Keratinocyte (primary cell): ENCODE measurements around the gene RTP2.

Source experiments
- EZH2 ChIP-seq: IDR thresholded peaks from one replicate; pipeline ENCODE4 v1.6.1; 2012; ENCODE audit warnings: inconsistent platforms, mild to moderate bottlenecking, low read length, moderate library complexity
- TF ChIP-seq, protein P1 (sequence below), 3 experiments: IDR thresholded peaks in 1 of 3; conservative IDR thresholded peaks in 1 of 3; optimal IDR thresholded peaks in 1 of 3; 2 replicates in 2 of 3; 3 replicates in 1 of 3; pipeline versions ENCODE3 to v1.5.1; 2011; ENCODE audit warnings: low read length in 3 of 3, mild to moderate bottlenecking in 3 of 3, moderate library complexity in 2 of 3, control low read depth in 1 of 3, inconsistent platforms in 1 of 3; ENCODE audit not compliant: insufficient read depth in 2 of 3; ENCODE audit errors: extremely low read depth in 1 of 3

DNA sequence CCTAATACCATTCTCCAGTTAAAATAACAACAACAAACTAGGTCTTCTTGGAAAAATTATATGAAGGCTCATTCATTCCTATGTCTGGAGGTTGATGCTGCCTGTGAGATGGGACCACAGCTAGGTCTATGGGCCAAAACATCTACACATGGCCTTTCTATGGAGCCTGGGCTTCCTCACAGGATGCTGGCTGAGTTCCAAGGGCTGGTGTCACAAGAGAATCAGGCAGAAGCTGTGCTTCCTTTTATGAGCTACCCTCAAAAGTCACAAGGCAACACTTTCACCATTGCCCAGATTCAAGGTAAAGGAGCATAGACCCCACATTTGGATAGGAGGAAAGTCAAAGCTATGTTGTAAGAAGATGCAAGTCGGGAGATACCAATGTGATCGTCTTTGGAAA, 4.6 kb upstream of the RTP2 start:
- TF ChIP-seq, protein P1, sequence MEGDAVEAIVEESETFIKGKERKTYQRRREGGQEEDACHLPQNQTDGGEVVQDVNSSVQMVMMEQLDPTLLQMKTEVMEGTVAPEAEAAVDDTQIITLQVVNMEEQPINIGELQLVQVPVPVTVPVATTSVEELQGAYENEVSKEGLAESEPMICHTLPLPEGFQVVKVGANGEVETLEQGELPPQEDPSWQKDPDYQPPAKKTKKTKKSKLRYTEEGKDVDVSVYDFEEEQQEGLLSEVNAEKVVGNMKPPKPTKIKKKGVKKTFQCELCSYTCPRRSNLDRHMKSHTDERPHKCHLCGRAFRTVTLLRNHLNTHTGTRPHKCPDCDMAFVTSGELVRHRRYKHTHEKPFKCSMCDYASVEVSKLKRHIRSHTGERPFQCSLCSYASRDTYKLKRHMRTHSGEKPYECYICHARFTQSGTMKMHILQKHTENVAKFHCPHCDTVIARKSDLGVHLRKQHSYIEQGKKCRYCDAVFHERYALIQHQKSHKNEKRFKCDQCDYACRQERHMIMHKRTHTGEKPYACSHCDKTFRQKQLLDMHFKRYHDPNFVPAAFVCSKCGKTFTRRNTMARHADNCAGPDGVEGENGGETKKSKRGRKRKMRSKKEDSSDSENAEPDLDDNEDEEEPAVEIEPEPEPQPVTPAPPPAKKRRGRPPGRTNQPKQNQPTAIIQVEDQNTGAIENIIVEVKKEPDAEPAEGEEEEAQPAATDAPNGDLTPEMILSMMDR (optimal IDR thresholded peaks at IDR 0.05 in 1 of 3, IDR thresholded peaks at IDR 0.05 in 1 of 3, conservative IDR thresholded peaks at IDR 0.05 in 1 of 3; ENCODE audit: extremely low read depth in 1 of 3, insufficient read depth in 2 of 3, low read length in 3 of 3): no peak
- no peak for TF ChIP-seq EZH2
